Measurements from ENCODE around the gene MYCT1. TPM values are rescaled to one million over a fixed set of nuclear protein-coding genes. Genes with fewer than 3 reads are reported as not detected.
"Not testable (repeated sequence)": the region's sequence is repeated elsewhere in the genome, so short reads cannot be mapped to it uniquely, and the experiment has no call there.

MYCT1 gene
- not detected for total RNA-seq

DNA sequence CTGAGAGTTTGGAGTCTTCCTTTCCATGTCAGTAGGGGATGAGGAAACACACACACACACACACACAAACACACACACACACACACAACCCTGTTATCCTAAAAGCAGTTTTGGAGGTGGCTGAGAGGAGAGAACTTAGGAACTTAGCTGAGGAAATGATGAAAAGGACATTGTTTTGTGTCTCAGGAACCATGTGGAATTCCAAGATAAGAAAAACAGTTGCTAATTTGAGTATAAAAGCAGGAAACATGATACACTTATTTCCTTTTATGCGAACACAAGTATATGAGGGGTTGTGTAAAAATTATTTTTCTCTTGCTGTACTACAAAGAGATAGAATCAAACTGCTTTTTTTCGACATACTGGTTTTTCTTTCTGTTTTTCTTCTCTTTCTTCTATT is at the start of gene MYCT1:
MYCT1 (plus strand) TSS at position 264 of the 400 bp plus-strand sequence; CDS start at position 270, 6 bp downstream.
- no peak for DNase-seq
- no peak within 1 kb of the TSS for H3K27ac Mint-ChIP-seq

DNA sequence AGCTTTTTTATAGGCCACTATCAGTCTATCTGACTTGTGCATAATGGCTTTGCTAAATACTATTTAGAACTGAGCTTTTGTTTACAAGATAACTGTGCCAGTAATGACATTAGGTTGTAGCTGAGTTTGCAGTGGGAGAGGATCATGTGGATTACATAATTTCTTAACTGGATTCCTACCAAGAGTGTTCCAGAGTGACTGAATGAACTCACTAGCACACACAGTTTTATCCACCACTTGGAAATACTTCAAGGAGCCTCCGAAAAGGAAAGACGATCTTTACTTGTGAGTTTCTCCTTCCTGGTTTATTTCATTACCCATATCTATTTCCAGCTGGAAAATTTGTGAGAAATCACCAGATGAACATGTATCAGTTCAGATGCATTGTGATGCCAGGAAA is 49.6 kb upstream of the MYCT1 start:
- Mint-ChIP-seq H3K4me3 (no peak overlapping the region), H3K27me3 (peaks cover 6% of the 10 kb centered on the region), H3K4me1 (ENCODE audit: low read depth) (no peaks in the 10 kb centered on the region), H3K9me3 (no peaks in the 10 kb centered on the region), H3K36me3 (no peaks in the 10 kb centered on the region), H3K27ac (no peak overlapping the region)
- ChIA-PET CTCF (no interaction called here), POLR2A (no interaction called here)
- intact Hi-C loops (cut with micrococcal nuclease) = loop anchor here (10.0 kb wide), 1 partner anchor 163 kb away; no protein-coding TSS in a partner anchor
- no peak for DNase-seq

More for the DNA sequence above, at the start of gene MYCT1:
- Mint-ChIP-seq H3K4me1 (ENCODE audit: low read depth) (no peaks in the 10 kb centered on the region), H3K9me3 (no peaks in the 10 kb centered on the region), H3K36me3 (no peaks in the 10 kb centered on the region), H3K4me3 (no peak within 1 kb of the TSS), H3K27me3 (peaks cover 14% of the 10 kb centered on the region)
- POLR2A ChIA-PET = no interaction called here
- intact Hi-C loops (cut with micrococcal nuclease) = no loop called here
- CTCF ChIA-PET = no interaction called here

DNA sequence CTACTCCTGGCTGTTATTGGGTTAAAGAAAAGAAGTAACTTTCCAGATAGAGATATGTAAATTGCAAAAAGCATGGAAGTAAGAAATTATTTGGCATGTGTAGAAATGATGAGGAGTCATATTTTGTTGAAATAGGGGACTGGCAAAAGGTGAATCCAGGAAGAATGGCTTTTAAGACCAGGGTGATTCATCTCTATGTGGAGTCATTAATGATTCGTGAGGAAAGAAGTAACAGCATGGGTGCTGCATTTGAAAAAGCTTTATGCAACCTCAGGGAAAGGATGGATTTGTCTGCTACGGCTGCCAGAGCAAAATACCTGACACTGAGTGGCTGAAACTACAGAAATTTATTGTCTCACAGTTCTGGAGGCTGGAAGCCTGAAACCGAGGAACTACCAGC is 45.7 kb upstream of the MYCT1 start:
- intact Hi-C loops (cut with micrococcal nuclease) = no loop called here
- no peak overlapping the region for H3K4me3 Mint-ChIP-seq
- POLR2A ChIA-PET = no interaction called here
- no peaks in the 10 kb centered on the region for H3K4me1 Mint-ChIP-seq (ENCODE audit: low read depth)
- H3K9me3 Mint-ChIP-seq = no peaks in the 10 kb centered on the region
- H3K27me3 Mint-ChIP-seq = peaks cover 3% of the 10 kb centered on the region
- CTCF ChIA-PET = no interaction called here
- no peaks in the 10 kb centered on the region for H3K36me3 Mint-ChIP-seq
- H3K27ac Mint-ChIP-seq = no peak overlapping the region
- no peak for DNase-seq

- POLR2A ChIA-PET = no interaction called here
- no peaks in the 10 kb centered on the region for H3K9me3 Mint-ChIP-seq
- intact Hi-C loops (cut with micrococcal nuclease) = no loop called here
Observed at GRCh38 chr6:152661776-152662175, 35.9 kb upstream of the MYCT1 start.

GRCh38 chr6:152669895-152670294 is 27.8 kb upstream of the MYCT1 start:
- Mint-ChIP-seq H3K27me3 (peaks cover 3% of the 10 kb centered on the region), H3K9me3 (no peaks in the 10 kb centered on the region), H3K27ac (no peak overlapping the region), H3K36me3 (no peaks in the 10 kb centered on the region), H3K4me1 (ENCODE audit: low read depth) (no peaks in the 10 kb centered on the region), H3K4me3 (no peak overlapping the region)
- ChIA-PET CTCF (interaction anchor here (1.0 to 1.6 kb wide), 2 partner anchors 113 to 185 kb away, joined by 3 to 4 read pairs; no protein-coding TSS in a partner anchor), POLR2A (no interaction called here)
- intact Hi-C loops (cut with micrococcal nuclease) = no loop called here
- no peak for DNase-seq

More at GRCh38 chr6:152661776-152662175, 35.9 kb upstream of the MYCT1 start:
- H3K4me1 Mint-ChIP-seq (ENCODE audit: low read depth) = no peaks in the 10 kb centered on the region
- H3K27ac Mint-ChIP-seq = no peak overlapping the region
- CTCF ChIA-PET = no interaction called here
- DNase-seq = no peak
- peaks cover 1% of the 10 kb centered on the region for H3K27me3 Mint-ChIP-seq
- no peak overlapping the region for H3K4me3 Mint-ChIP-seq
- H3K36me3 Mint-ChIP-seq = no peaks in the 10 kb centered on the region

DNA sequence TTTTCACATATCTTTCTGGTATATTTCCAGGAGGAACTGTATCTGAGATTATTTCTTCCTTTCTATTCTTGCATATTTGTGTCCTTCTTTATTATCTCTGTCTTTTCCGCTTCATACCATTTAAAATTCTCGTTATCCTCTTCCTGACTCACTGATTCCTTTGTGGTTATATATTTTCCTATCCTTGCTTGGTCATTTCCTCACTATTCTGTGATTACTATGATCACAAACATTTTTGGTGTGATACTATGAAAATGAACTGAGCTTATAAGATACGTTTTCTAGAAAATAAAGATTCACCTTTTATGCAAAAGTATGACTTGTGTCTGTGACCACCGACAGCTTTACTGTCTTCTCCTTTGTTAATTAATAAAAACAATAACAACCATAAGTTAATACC is 26.5 kb upstream of the MYCT1 start:
- DNase-seq = no peak
- intact Hi-C loops (cut with micrococcal nuclease) = no loop called here
- POLR2A ChIA-PET = no interaction called here
- H3K27me3 Mint-ChIP-seq = peaks cover 3% of the 10 kb centered on the region
- CTCF ChIA-PET = no interaction called here
- no peak overlapping the region for H3K27ac Mint-ChIP-seq
- H3K36me3 Mint-ChIP-seq = no peaks in the 10 kb centered on the region
- no peaks in the 10 kb centered on the region for H3K9me3 Mint-ChIP-seq
- no peak overlapping the region for H3K4me3 Mint-ChIP-seq
- H3K4me1 Mint-ChIP-seq (ENCODE audit: low read depth) = no peaks in the 10 kb centered on the region

DNA sequence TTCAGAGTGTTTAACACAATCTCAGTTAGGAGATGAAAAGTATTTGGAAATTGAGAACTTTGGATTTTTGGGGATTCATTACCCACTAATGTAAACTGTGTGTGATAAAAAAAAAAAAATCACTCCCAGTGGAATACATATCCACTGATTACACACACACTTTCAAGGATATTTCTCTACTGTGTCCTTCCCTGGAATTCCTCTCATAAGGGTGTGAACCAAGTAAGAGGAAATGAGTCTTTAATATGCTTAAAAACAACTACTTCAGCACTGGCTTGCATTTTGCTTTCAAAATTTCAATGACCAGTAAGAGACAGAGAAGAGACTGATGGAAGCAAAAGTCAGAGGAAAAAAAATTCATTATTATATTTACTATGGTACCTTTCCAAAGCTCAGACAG is 24.5 kb upstream of the MYCT1 start:
- Mint-ChIP-seq H3K36me3 (no peaks in the 10 kb centered on the region), H3K9me3 (no peaks in the 10 kb centered on the region), H3K27ac (no peak overlapping the region), H3K4me1 (ENCODE audit: low read depth) (no peaks in the 10 kb centered on the region), H3K4me3 (no peak overlapping the region), H3K27me3 (peaks cover 3% of the 10 kb centered on the region)
- intact Hi-C loops (cut with micrococcal nuclease) = no loop called here
- POLR2A ChIA-PET = no interaction called here
- CTCF ChIA-PET = no interaction called here
- DNase-seq = no peak

DNA sequence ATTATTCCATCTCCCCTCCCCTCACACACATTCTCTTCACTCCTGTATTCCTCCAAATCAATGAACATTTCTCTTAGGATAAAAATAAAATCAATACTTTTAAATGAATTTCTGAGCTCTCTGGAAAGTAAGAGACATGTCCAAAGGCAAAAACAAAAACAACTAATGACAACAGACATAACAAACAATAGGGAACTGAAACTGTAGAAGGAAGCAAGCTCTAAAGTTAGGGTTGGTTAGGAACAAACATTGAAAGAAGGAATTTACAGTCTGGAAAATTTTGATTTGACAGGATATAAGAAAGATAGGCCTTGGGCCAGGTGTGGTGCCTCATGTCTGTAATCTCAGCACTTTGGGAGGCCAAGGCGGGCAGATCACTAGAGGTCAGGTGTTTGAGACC is 17.5 kb upstream of the MYCT1 start:
- H3K27me3 Mint-ChIP-seq = no peaks in the 10 kb centered on the region
- ChIA-PET CTCF (no interaction called here), POLR2A (no interaction called here)
- no peaks in the 10 kb centered on the region for H3K9me3 Mint-ChIP-seq
- intact Hi-C loops (cut with micrococcal nuclease) = no loop called here
- H3K4me1 Mint-ChIP-seq (ENCODE audit: low read depth) = no peaks in the 10 kb centered on the region
- no peak overlapping the region for H3K27ac Mint-ChIP-seq
- H3K4me3 Mint-ChIP-seq = no peak overlapping the region
- H3K36me3 Mint-ChIP-seq = no peaks in the 10 kb centered on the region
- no peak for DNase-seq

DNA sequence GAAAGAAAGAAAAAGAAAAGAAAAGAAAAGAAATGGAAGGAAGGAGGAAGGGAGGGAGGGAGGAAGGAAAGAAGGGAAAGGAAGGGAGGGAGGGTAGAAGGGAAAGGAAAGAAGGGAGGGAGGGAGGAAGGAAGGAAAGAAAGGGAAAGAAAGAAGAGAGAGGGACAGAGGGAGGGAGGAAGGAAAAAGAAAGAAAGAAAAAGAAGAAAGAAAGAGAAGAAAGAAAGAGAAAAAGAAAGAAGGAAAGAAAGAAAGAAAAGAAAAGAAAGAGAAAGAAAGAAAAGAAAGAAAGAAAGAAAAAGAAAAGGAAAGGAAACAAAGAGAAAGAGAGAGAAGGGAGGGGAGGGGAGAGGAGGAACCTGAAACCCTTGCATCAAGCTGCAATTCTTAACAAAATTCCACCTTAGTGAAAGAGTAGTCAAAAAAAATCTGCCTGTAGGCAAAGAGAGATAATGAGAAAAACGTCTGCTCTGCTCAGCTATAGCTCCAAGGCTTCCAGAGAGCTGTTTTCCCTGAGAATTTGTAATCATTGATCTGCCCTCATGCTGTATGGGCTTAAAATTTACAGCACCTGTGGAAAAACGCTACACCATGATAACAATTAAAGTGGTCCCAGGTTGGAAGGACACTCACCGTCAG is 16.7 kb upstream of the MYCT1 start:
- intact Hi-C loops (cut with micrococcal nuclease) = no loop called here
- ChIA-PET CTCF (no interaction called here), POLR2A (no interaction called here)
- no peak overlapping the region for H3K27ac Mint-ChIP-seq
- no peak overlapping the region for H3K4me3 Mint-ChIP-seq
- H3K36me3 Mint-ChIP-seq = no peaks in the 10 kb centered on the region
- no peak for DNase-seq
- H3K27me3 Mint-ChIP-seq = no peaks in the 10 kb centered on the region
- H3K4me1 Mint-ChIP-seq (ENCODE audit: low read depth) = no peaks in the 10 kb centered on the region
- no peaks in the 10 kb centered on the region for H3K9me3 Mint-ChIP-seq

DNA sequence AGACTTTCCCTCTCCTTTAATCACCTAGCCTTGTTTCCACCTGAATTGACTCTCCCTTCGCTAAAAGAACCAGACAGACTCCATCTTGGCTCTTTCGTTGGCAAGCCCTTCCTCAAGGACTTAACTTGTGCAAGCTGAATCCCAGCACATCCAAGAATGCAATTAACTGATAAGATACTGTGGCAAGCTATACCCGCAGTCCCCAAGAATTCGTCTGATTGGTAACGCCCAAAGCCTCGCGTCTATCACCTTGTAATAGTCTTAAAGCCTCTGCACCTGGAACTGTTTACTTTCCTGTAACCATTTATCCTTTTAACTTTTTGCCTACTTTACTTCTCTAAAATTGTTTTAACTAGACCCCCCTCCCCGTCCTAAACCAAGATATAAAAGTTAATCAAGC is 15.6 kb upstream of the MYCT1 start:
- no peaks in the 10 kb centered on the region for H3K36me3 Mint-ChIP-seq
- H3K27ac Mint-ChIP-seq = no peak overlapping the region
- H3K27me3 Mint-ChIP-seq = no peaks in the 10 kb centered on the region
- DNase-seq = no peak
- CTCF ChIA-PET = no interaction called here
- POLR2A ChIA-PET = no interaction called here
- no peaks in the 10 kb centered on the region for H3K4me1 Mint-ChIP-seq (ENCODE audit: low read depth)
- H3K9me3 Mint-ChIP-seq = no peaks in the 10 kb centered on the region
- intact Hi-C loops (cut with micrococcal nuclease) = no loop called here
- no peak overlapping the region for H3K4me3 Mint-ChIP-seq

GRCh38 chr6:152682935-152683334 is 14.8 kb upstream of the MYCT1 start:
- intact Hi-C loops (cut with micrococcal nuclease); DNase-seq; H3K27me3 Mint-ChIP-seq; POLR2A ChIA-PET; CTCF ChIA-PET; H3K36me3 Mint-ChIP-seq; H3K4me1 Mint-ChIP-seq (ENCODE audit: low read depth); H3K4me3 Mint-ChIP-seq; H3K27ac Mint-ChIP-seq; H3K9me3 Mint-ChIP-seq: not testable (repeated sequence)

- ChIA-PET POLR2A (no interaction called here), CTCF (no interaction called here)
- no peak for DNase-seq
- no peaks in the 10 kb centered on the region for H3K27me3 Mint-ChIP-seq
- intact Hi-C loops (cut with micrococcal nuclease) = no loop called here
- H3K4me3 Mint-ChIP-seq = no peak overlapping the region
- no peaks in the 10 kb centered on the region for H3K36me3 Mint-ChIP-seq
- H3K4me1 Mint-ChIP-seq (ENCODE audit: low read depth) = no peaks in the 10 kb centered on the region
- H3K9me3 Mint-ChIP-seq = no peaks in the 10 kb centered on the region
- H3K27ac Mint-ChIP-seq = no peak overlapping the region
Observed at GRCh38 chr6:152685819-152686218, 11.9 kb upstream of the MYCT1 start.

GRCh38 chr6:152695372-152696045 is 2.2 kb upstream of the MYCT1 start:
- H3K4me1 Mint-ChIP-seq (ENCODE audit: low read depth) = no peaks in the 10 kb centered on the region
- no peak overlapping the region for H3K4me3 Mint-ChIP-seq
- DNase-seq = no peak
- H3K27me3 Mint-ChIP-seq = peaks cover 9% of the 10 kb centered on the region
- intact Hi-C loops (cut with micrococcal nuclease) = no loop called here
- H3K36me3 Mint-ChIP-seq = no peaks in the 10 kb centered on the region
- H3K27ac Mint-ChIP-seq = no peak overlapping the region
- H3K9me3 Mint-ChIP-seq = no peaks in the 10 kb centered on the region
- POLR2A ChIA-PET = no interaction called here
- CTCF ChIA-PET = no interaction called here

Measured in activated CD4-positive, alpha-beta memory T cell treated with anti-CD3 and anti-CD28 coated beads for 36 hours (primary cell).